Peyer's patch (tissue), 4 donors: ENCODE measurements around the gene MACC1. TPM values are rescaled to one million over a fixed set of nuclear protein-coding genes. Genes with fewer than 3 reads are reported as not detected.
"Not testable (repeated sequence)": the region's sequence is repeated elsewhere in the genome, so short reads cannot be mapped to it uniquely, and the experiment has no call there.

ENCODE experiments used
- DNase-seq, 3 donors: peaks; one replicate each; pipeline ENCODE4 v3.0.0-alpha.2; 2017 to 2019
- H3K27ac ChIP-seq, 4 donors: fragments of 200-600 bp; sonication (generic); one replicate each; pipeline ENCODE4 v1.5.1; 2016 to 2019
- H3K27me3 ChIP-seq, 2 donors: fragments of 200-600 bp; sonication (generic); one replicate each; pipeline ENCODE4 v1.5.1; 2019
- H3K36me3 ChIP-seq, 3 donors: fragments of 200-600 bp; sonication (generic); one replicate each; pipeline ENCODE4 v1.5.1; 2016 to 2019
- H3K4me1 ChIP-seq, 4 donors: fragments of 200-600 bp; sonication (generic); one replicate each; pipeline ENCODE4 v1.5.1; 2016 to 2019
- H3K4me3 ChIP-seq, 4 donors: fragments of 200-600 bp; sonication (generic); 1 replicate in 3 of 4; 2 replicates in 1 of 4; pipeline ENCODE4 v1.5.1; 2016 to 2019; ENCODE audit warnings: mild to moderate bottlenecking in 1 of 4
- H3K9me3 ChIP-seq, 4 donors: fragments of 200-600 bp; sonication (generic); one replicate each; pipeline ENCODE4 v1.5.1; 2016 to 2019; ENCODE audit warnings: mild to moderate bottlenecking in 1 of 4
- CTCF ChIP-seq, 6 experiments: fragments of 450-650 bp in 4 of 6; fragments of 200-600 bp in 2 of 6; sonication (generic) in 1 of 6; IDR thresholded peaks; one replicate each; pipeline ENCODE4 v1.5.1; 2017 to 2019; ENCODE audit warnings: antibody characterized with exemption in 6 of 6, mild to moderate bottlenecking in 3 of 6, moderate library complexity in 1 of 6
- POLR2A ChIP-seq, 2 donors: fragments of 450-650 bp; IDR thresholded peaks; one replicate each; pipeline ENCODE4 v1.5.1; 2017; ENCODE audit warnings: antibody characterized with exemption in 2 of 2, mild to moderate bottlenecking in 2 of 2, moderate library complexity in 2 of 2
- total RNA-seq, 4 donors: library from RNA; depleted of rRNA; stranded (reverse); fragments of >200 nt; gene quantifications; one replicate each; pipeline ENCODE4 v1.1.0, GENCODE V29; 2016

MACC1 gene
- total RNA-seq, 4 donors from 2014 or later = 25.6 to 79.4 (median 71.1) TPM

GRCh38 chr7:20129920-20130319, 87.3 kb downstream of the MACC1 start:
- H3K27ac ChIP-seq = no peak overlapping the region
- TF ChIP-seq POLR2A (IDR thresholded peaks at IDR 0.05) (no peak), CTCF (IDR thresholded peaks at IDR 0.05) (no peak)
- H3K36me3 ChIP-seq = no peaks in the 10 kb centered on the region
- no peaks in the 10 kb centered on the region for H3K9me3 ChIP-seq
- no peak for DNase-seq
- H3K4me1 ChIP-seq = no peaks in the 10 kb centered on the region
- H3K4me3 ChIP-seq = no peak overlapping the region
- no peaks in the 10 kb centered on the region for H3K27me3 ChIP-seq

- Histone ChIP-seq H3K27ac (no peak overlapping the region), H3K36me3 (no peaks in the 10 kb centered on the region), H3K27me3 (no peaks in the 10 kb centered on the region), H3K9me3 (no peaks in the 10 kb centered on the region), H3K4me3 (no peak overlapping the region), H3K4me1 (no peaks in the 10 kb centered on the region)
- TF ChIP-seq CTCF (IDR thresholded peaks at IDR 0.05) (no peak), POLR2A (IDR thresholded peaks at IDR 0.05) (no peak)
- no peak for DNase-seq
Measured at GRCh38 chr7:20128001-20128400, 89.2 kb downstream of the MACC1 start.

- not testable (repeated sequence) for H3K9me3 ChIP-seq, H3K36me3 ChIP-seq, DNase-seq, H3K27ac ChIP-seq, H3K4me3 ChIP-seq, H3K4me1 ChIP-seq, H3K27me3 ChIP-seq
Measured at GRCh38 chr7:20126060-20126459, 91.1 kb downstream of the MACC1 start.

- H3K27me3 ChIP-seq, DNase-seq, H3K9me3 ChIP-seq, H3K4me1 ChIP-seq, H3K27ac ChIP-seq, H3K36me3 ChIP-seq, H3K4me3 ChIP-seq: not testable (repeated sequence)
Measured at GRCh38 chr7:20124087-20124486, 93.1 kb downstream of the MACC1 start.

- DNase-seq, H3K36me3 ChIP-seq, H3K27ac ChIP-seq, H3K4me1 ChIP-seq, H3K27me3 ChIP-seq, H3K4me3 ChIP-seq, H3K9me3 ChIP-seq: not testable (repeated sequence)
Measured at GRCh38 chr7:20122653-20123316, 94.4 kb downstream of the MACC1 start.

- TF ChIP-seq POLR2A (IDR thresholded peaks at IDR 0.05) (no peak), CTCF (IDR thresholded peaks at IDR 0.05) (no peak)
- H3K36me3 ChIP-seq = no peaks in the 10 kb centered on the region
Measured at GRCh38 chr7:20122073-20122472, 95.1 kb downstream of the MACC1 start.

GRCh38 chr7:20121404-20121803, 95.8 kb downstream of the MACC1 start:
- Histone ChIP-seq H3K36me3 (no peaks in the 10 kb centered on the region), H3K9me3 (no peaks in the 10 kb centered on the region), H3K4me3 (no peak overlapping the region), H3K4me1 (no peaks in the 10 kb centered on the region), H3K27ac (no peak overlapping the region), H3K27me3 (no peaks in the 10 kb centered on the region)
- no peak for DNase-seq
- TF ChIP-seq POLR2A (IDR thresholded peaks at IDR 0.05) (no peak), CTCF (IDR thresholded peaks at IDR 0.05) (no peak)

More at GRCh38 chr7:20122073-20122472, 95.1 kb downstream of the MACC1 start:
- H3K27ac ChIP-seq = no peak overlapping the region
- H3K4me3 ChIP-seq = no peak overlapping the region
- H3K4me1 ChIP-seq = no peaks in the 10 kb centered on the region
- no peak for DNase-seq
- no peaks in the 10 kb centered on the region for H3K27me3 ChIP-seq
- H3K9me3 ChIP-seq = no peaks in the 10 kb centered on the region

GRCh38 chr7:20120611-20121168, 96.5 kb downstream of the MACC1 start:
- H3K36me3 ChIP-seq, H3K4me3 ChIP-seq, H3K4me1 ChIP-seq, DNase-seq, H3K27me3 ChIP-seq, H3K27ac ChIP-seq, H3K9me3 ChIP-seq: not testable (repeated sequence)
